Measurements from ENCODE around the gene PAXIP1. TPM values are rescaled to one million over a fixed set of nuclear protein-coding genes. Genes with fewer than 3 reads are reported as not detected.
"Not testable (repeated sequence)": the region's sequence is repeated elsewhere in the genome, so short reads cannot be mapped to it uniquely, and the experiment has no call there.

The PAXIP1 gene
- total and polyA plus RNA-seq, 11 donors, result 3.5 to 7.8 (median 5.3) TPM

DNA sequence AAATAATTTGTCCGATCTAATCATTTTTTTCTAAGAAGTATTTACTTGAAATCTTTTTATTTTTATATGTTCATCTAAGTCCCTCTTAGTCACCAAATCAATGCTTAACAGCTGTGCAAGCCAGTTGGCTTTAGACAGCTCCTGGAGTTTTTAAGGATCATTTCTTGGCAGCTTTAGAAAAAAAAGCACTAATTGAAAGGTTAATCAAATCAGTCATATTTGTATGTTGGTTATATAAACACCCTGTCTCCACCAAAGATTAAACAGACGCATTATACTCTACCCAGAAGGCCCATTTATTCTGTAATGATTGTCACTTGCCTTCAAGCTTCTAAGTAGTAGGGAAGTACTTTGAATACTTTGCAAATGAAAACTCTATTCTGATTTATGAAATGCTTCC lies 60.2 kb downstream of the PAXIP1 start:
- no peak for DNase-seq
- no peak for TF ChIP-seq POLR2A (IDR thresholded peaks at IDR 0.05)
- TF ChIP-seq, protein P1, sequence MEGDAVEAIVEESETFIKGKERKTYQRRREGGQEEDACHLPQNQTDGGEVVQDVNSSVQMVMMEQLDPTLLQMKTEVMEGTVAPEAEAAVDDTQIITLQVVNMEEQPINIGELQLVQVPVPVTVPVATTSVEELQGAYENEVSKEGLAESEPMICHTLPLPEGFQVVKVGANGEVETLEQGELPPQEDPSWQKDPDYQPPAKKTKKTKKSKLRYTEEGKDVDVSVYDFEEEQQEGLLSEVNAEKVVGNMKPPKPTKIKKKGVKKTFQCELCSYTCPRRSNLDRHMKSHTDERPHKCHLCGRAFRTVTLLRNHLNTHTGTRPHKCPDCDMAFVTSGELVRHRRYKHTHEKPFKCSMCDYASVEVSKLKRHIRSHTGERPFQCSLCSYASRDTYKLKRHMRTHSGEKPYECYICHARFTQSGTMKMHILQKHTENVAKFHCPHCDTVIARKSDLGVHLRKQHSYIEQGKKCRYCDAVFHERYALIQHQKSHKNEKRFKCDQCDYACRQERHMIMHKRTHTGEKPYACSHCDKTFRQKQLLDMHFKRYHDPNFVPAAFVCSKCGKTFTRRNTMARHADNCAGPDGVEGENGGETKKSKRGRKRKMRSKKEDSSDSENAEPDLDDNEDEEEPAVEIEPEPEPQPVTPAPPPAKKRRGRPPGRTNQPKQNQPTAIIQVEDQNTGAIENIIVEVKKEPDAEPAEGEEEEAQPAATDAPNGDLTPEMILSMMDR (IDR thresholded peaks at IDR 0.05), result no peak
- H3K4me1 ChIP-seq, result no peaks in the 10 kb centered on the region
- no peak overlapping the region for H3K27ac ChIP-seq
- WGBS, 4 donors, result 94 to 96% (median 95%) methylated on average over 2 of the region's 2 CpGs
- no peaks in the 10 kb centered on the region for H3K27me3 ChIP-seq
- no peak for ATAC-seq
- peaks cover 0 to 65% (median 46%) of the 10 kb centered on the region in 9 donors for H3K36me3 ChIP-seq
- peaks cover 0 to 7% (median 0%) of the 10 kb centered on the region in 12 donors for H3K9me3 ChIP-seq
- H3K4me3 ChIP-seq, result no peak overlapping the region
- intact Hi-C loops (cut with DNase I), result no loop called here

DNA sequence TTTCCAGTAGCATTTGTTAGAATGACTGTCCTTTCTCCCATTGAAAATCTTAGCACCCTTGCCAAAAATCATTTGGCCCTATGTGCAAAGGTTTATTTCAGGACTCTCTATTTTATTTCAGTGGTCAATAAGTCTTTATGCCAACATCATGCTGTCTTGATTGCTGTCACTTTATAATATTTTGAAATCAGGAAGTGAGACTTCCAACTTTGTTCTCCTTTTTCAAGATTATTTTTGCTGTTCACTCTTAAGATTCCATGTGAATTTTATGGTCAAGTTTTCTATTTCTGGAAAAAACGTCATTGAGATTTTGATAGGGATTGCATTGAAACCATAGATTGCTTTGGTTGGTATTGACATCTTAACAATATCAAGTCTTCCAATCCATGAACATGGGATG lies 65.1 kb downstream of the PAXIP1 start:
- H3K9me3 ChIP-seq, result peaks cover 0 to 16% (median 0%) of the 10 kb centered on the region in 12 donors
- H3K4me1 ChIP-seq, result no peaks in the 10 kb centered on the region
- no peaks in the 10 kb centered on the region for H3K27me3 ChIP-seq
- H3K36me3 ChIP-seq, result peaks cover 0 to 17% (median 0%) of the 10 kb centered on the region in 9 donors
- intact Hi-C loops (cut with DNase I), result loop anchor here in 1 of 10 donors (10.0 kb wide), 1 partner anchor 67 kb away; the partner anchor contains the start of gene PAXIP1
- DNase-seq, result no peak
- H3K4me3 ChIP-seq, result no peak overlapping the region
- TF ChIP-seq, protein P1 (IDR thresholded peaks at IDR 0.05), result no peak
- 63 to 77% (median 74%) methylated on average over 1 of the region's 1 CpG for WGBS, 4 donors
- H3K27ac ChIP-seq, result no peak overlapping the region
- no peak for ATAC-seq

DNA sequence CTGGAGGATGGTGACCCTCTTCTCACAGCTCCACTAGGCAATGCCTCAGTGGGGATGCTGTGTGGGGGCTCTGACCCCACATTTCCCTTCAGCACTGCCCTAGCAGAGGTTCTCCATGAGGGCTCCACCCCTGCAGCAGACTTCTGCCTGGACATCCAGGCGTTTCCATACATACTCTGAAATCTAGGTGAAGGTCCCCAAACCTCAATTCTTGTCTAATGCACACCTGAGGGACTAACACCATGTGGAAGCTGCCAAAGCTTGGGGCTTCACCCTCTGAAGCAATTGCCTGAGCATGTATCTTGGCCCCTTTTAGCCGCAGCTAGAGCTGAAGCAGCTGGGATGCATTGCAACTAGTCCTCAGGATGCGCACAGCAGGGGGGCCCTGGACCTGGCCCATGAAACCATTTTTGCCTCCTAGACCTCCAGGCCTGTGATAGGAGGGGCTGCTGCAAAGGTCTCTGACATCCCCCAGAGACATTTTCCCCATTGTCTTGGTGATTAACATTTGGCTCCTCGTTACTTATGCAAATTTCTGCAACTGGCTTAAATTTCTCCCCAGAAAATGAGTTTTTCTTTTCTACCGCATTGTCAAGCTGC lies 68.5 kb downstream of the PAXIP1 start:
- 87 to 91% (median 91%) methylated on average over 4 to 5 of the region's 5 CpGs for WGBS, 4 donors
- intact Hi-C loops (cut with DNase I), result loop anchor here in 1 of 10 donors (10.0 kb wide), 1 partner anchor 70 kb away; the partner anchor contains the start of gene PAXIP1

DNA sequence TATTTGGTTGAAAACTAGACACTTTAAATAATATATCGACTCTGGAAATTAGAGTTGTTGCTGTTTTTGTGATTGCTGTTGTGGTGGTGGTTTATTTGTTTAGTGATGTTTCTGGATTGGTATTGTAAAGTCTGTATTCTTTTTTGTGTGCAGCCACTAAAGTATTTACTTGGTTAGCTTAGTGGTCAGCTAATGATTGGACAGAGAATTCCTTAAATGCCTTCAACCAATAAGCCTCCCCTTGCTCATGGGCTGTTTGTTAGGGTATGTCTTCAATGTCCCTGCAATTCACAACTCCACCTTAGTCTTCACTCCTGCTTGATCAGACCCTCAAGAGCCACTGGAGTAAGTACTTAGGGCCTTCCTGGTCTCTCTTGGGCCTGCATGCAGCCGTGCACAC lies 71.0 kb downstream of the PAXIP1 start:
- intact Hi-C loops (cut with DNase I), result loop anchor here in 1 of 10 donors (10.0 kb wide), 1 partner anchor 73 kb away; the partner anchor contains the start of gene PAXIP1
- Histone ChIP-seq H3K4me1 (peaks cover 0 to 19% (median 6%) of the 10 kb centered on the region in 12 donors), H3K4me3 (no peak overlapping the region), H3K27ac (no peak overlapping the region), H3K27me3 (no peaks in the 10 kb centered on the region), H3K9me3 (peaks cover 0 to 16% (median 0%) of the 10 kb centered on the region in 12 donors), H3K36me3 (peaks cover 0 to 4% (median 0%) of the 10 kb centered on the region in 9 donors)
- WGBS, 4 donors, result 91 to 94% (median 92%) methylated on average over 2 of the region's 2 CpGs
- DNase-seq (no peak), ATAC-seq (no peak)
- no peak for TF ChIP-seq POLR2A (IDR thresholded peaks at IDR 0.05)
- TF ChIP-seq, protein P1 (IDR thresholded peaks at IDR 0.05), result no peak

More for the DNA sequence above, 68.5 kb downstream of the PAXIP1 start:
- Histone ChIP-seq H3K4me1 (peaks cover 0 to 11% (median 1%) of the 10 kb centered on the region in 12 donors), H3K9me3 (peaks cover 0 to 16% (median 0%) of the 10 kb centered on the region in 12 donors)
- not testable (repeated sequence) for H3K27ac ChIP-seq, ATAC-seq, DNase-seq, H3K4me3 ChIP-seq, H3K27me3 ChIP-seq, H3K36me3 ChIP-seq

Measured in heart left ventricle (tissue), 16 donors.